NCI-H69 (cell line): ENCODE data around the gene NXPE2.

Experiments
- DNase-seq: peaks from one replicate; lab custom pipeline; 2025; lab: John Stamatoyannopoulos, UW

The NXPE2 gene

DNA sequence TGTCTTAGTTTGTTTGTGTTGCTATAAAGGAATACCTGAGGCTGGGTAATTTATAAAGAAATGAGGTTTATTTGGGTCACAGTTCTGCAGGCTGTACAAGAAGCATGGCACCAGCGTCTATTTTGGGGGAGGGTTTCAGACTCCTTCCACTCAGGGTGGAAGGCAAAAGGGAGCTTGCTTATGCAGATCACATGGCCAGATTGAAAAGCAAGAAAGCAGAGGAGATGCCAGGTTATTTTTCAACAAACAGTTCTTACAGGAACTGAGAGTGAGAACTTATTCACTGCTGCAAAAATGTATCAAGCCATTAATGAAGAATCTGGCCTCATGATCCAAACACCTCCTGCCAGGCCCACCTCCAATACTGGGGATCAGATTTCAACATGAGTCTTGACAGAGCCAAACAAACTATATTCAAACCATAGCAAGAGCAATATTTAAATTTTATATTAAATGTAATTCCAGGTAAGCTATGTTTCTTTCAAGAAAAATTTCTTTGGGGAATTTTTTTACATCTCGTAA is 66.9 kb downstream of the NXPE2 start:
- DNase-seq: no peak

DNA sequence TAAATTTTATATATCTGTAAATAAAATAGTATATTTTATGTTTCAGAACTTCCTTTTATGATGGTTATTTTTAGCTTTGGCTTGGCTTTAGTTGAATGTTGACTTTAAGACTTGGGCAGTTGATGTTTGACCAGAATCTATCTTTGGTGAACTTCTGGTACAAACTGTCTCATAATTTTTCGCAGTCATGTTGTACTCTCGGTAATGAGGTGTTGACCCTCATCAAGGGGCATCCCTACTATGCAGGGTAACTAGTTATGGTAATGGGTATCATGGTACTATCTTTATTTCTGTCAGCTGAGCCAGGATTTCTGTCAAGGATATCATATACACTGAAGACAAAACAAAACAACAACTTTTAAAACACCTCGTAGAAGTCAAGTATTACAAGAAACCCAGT is 67.7 kb downstream of the NXPE2 start:
- DNase-seq: no peak
